ENCODE data around the gene FLCN.

- TF ChIP-seq CTCF (IDR thresholded peaks at IDR 0.05) (no peak), POLR2A (IDR thresholded peaks at IDR 0.05) (no peak), POLR2AphosphoS5 (IDR thresholded peaks at IDR 0.05; ENCODE audit: insufficient read depth in 1 of 2, low read depth in 1 of 2) (no peak)
Observed at GRCh38 chr17:17227608-17228520, 9.1 kb downstream of the FLCN start.

All from vagina (tissue), 2 donors.